ENCODE measurements around the gene SLC18A2. TPM values are rescaled to one million over a fixed set of nuclear protein-coding genes. Genes with fewer than 3 reads are reported as not detected.

SLC18A2 gene
- total RNA-seq = 0.05 TPM
- long read RNA-seq, partial matches to known transcripts = 0 of 10 reads
- long read RNA-seq, other reads (novel, unspliced or antisense) = 10 of 10 reads

DNA sequence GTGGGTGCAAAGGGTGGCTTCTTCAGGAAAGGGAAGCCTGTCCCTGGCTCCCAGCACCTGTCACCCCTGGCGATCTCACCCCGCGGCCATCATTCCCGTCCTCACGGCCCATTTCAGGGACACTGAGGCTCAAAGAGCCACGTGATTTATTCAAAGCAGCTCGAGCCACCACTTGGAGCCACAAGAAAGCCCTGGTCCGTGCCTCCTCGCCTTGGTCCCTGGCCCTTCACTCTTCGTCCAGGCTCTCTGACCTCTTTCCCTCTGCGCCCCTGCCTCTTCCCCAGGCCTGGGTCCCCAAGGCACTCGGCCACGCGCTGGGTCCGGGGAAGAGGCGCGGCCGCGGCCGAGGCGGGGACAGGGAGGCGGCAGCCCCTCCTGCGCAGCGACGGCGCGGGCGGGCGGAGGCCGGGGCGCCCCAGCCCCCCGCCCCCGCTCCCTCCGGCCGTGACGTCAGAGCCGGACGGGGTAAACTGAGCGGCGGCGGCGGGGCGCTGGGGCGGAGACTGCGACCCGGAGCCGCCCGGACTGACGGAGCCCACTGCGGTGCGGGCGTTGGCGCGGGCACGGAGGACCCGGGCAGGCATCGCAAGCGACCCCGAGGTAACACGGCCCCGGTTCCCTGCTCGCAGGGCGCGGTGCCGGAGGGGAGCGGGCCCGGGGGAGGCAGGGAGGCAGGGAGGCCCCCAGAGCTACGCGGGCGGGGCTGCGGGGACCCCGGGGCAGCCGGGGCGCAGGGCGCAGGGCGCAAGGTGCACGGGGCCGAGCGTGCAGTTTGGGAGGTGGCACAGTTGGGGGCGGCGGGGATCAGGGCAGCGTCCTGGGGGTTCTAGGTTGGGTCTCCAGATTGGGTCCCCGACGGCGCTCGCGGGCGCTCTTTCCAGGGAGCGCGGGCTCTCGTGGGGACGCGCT lies at the start of gene SLC18A2:
TSS of gene SLC18A2 (plus strand) at position 494 of the 909 bp plus-strand sequence. CDS start 580 bp downstream, outside the sequence.
- no peak for DNase-seq
- Histone ChIP-seq H3K36me3 (no peaks in the 10 kb centered on the region), H3K9me3 (replicated peaks) (no peaks in the 10 kb centered on the region), H3K4me1 (peaks cover 11% of the 10 kb centered on the region), H3K27ac (replicated peaks) (no peak within 1 kb of the TSS), H3K4me3 (peak within 1 kb of the TSS; percentile 46), H3K27me3 (ENCODE audit: low read depth) (peaks cover 98% of the 10 kb centered on the region)
- TF ChIP-seq, protein P1, sequence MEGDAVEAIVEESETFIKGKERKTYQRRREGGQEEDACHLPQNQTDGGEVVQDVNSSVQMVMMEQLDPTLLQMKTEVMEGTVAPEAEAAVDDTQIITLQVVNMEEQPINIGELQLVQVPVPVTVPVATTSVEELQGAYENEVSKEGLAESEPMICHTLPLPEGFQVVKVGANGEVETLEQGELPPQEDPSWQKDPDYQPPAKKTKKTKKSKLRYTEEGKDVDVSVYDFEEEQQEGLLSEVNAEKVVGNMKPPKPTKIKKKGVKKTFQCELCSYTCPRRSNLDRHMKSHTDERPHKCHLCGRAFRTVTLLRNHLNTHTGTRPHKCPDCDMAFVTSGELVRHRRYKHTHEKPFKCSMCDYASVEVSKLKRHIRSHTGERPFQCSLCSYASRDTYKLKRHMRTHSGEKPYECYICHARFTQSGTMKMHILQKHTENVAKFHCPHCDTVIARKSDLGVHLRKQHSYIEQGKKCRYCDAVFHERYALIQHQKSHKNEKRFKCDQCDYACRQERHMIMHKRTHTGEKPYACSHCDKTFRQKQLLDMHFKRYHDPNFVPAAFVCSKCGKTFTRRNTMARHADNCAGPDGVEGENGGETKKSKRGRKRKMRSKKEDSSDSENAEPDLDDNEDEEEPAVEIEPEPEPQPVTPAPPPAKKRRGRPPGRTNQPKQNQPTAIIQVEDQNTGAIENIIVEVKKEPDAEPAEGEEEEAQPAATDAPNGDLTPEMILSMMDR (IDR thresholded peaks at IDR 0.05; ENCODE audit: borderline replicate concordance) = no peak
- intact Hi-C loops (cut with micrococcal nuclease) = no loop called here

GRCh38 chr10:117197189-117197588 lies 43.7 kb upstream of the SLC18A2 start, which contains the start of gene KCNK18:
TSS of gene KCNK18 (plus strand) at chr10:117197489. CDS start at chr10:117197489, 0 bp downstream.
- Histone ChIP-seq H3K9me3 (replicated peaks) (no peaks in the 10 kb centered on the region), H3K4me1 (no peaks in the 10 kb centered on the region), H3K4me3 (no peak within 1 kb of the TSS), H3K27ac (replicated peaks) (no peak within 1 kb of the TSS), H3K27me3 (ENCODE audit: low read depth) (peaks cover 91% of the 10 kb centered on the region), H3K36me3 (no peaks in the 10 kb centered on the region)
- TF ChIP-seq, protein P1 (IDR thresholded peaks at IDR 0.05; ENCODE audit: borderline replicate concordance) = no peak
- no peak for DNase-seq
- intact Hi-C loops (cut with micrococcal nuclease) = no loop called here

- Histone ChIP-seq H3K4me1 (no peaks in the 10 kb centered on the region), H3K27me3 (ENCODE audit: low read depth) (peaks cover 93% of the 10 kb centered on the region), H3K9me3 (replicated peaks) (no peaks in the 10 kb centered on the region), H3K4me3 (no peak overlapping the region), H3K27ac (replicated peaks) (no peak overlapping the region), H3K36me3 (no peaks in the 10 kb centered on the region)
- no peak for DNase-seq
- TF ChIP-seq, protein P1 (IDR thresholded peaks at IDR 0.05; ENCODE audit: borderline replicate concordance) = no peak
- intact Hi-C loops (cut with micrococcal nuclease) = no loop called here
Measured at GRCh38 chr10:117198088-117198487, 42.8 kb upstream of the SLC18A2 start.

- DNase-seq = no peak
- Histone ChIP-seq H3K9me3 (replicated peaks) (peaks cover 8% of the 10 kb centered on the region), H3K27ac (replicated peaks) (no peak overlapping the region), H3K36me3 (no peaks in the 10 kb centered on the region), H3K4me1 (no peaks in the 10 kb centered on the region), H3K4me3 (no peak overlapping the region), H3K27me3 (ENCODE audit: low read depth) (peaks cover 82% of the 10 kb centered on the region)
- TF ChIP-seq, protein P1 (IDR thresholded peaks at IDR 0.05; ENCODE audit: borderline replicate concordance) = no peak
- intact Hi-C loops (cut with micrococcal nuclease) = no loop called here
Measured at GRCh38 chr10:117201826-117202225, 39.1 kb upstream of the SLC18A2 start.

DNA sequence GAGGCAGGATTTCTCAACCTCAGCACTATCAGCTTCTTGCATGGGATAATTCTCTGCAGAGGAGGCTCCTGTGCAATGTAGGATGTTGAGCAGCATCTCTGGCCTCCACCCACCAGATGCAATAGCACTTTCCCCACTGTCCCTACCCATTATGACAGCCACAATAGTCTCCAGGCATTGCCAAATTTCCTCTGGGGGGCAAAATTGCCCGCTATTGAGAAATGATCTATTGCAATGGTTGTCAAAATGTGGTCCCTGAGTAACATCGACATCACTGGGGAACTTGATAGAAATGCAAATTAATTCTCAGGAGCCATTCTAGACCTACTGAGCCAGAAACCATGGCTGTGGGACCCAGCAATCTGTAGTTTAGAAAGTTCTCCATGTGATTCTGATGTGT lies 36.6 kb upstream of the SLC18A2 start:
- no peak for DNase-seq
- intact Hi-C loops (cut with micrococcal nuclease) = no loop called here
- Histone ChIP-seq H3K4me3 (no peak overlapping the region), H3K27me3 (ENCODE audit: low read depth) (peaks cover 80% of the 10 kb centered on the region), H3K27ac (replicated peaks) (no peak overlapping the region), H3K4me1 (no peaks in the 10 kb centered on the region), H3K36me3 (no peaks in the 10 kb centered on the region), H3K9me3 (replicated peaks) (peaks cover 8% of the 10 kb centered on the region)
- TF ChIP-seq, protein P1 (IDR thresholded peaks at IDR 0.05; ENCODE audit: borderline replicate concordance) = no peak

Measured in left ventricle myocardium inferior (tissue), 1 donor.